SK-N-SH (cell line): ENCODE data around the gene SLC46A1. TPM values are rescaled to one million over a fixed set of nuclear protein-coding genes. Genes with fewer than 3 reads are reported as not detected.

Experiments
- CTCF ChIA-PET: fragments of 300-600, 350-600 bp; formaldehyde crosslinking; extraction: SDS; loops from one replicate; lab custom pipeline; 2021; lab: Yijun Ruan, JAX
- POLR2A ChIA-PET: fragments of 350-600 bp; sonication (Branson Sonifier 250); formaldehyde crosslinking; extraction: SDS; loops from one replicate; lab custom pipeline; 2020; ENCODE audit warnings: antibody characterized with exemption, inconsistent platforms; lab: Yijun Ruan, JAX
- DNase-seq: peaks from one replicate; pipeline ENCODE4 v3.0.0; 2012
- H2AFZ ChIP-seq: fragments of 200-600 bp; sonication (generic); 2 replicates; pipeline ENCODE4 v1.8.1; 2016; ENCODE audit warnings: antibody characterized with exemption, mild to moderate bottlenecking, low read depth
- H3F3A ChIP-seq: fragments of 200-600 bp; sonication (generic); replicated peaks from 2 replicates; pipeline ENCODE3; 2016; ENCODE audit warnings: antibody characterized with exemption, mild to moderate bottlenecking; ENCODE audit not compliant: insufficient read depth
- H3K27ac ChIP-seq, 2 experiments: fragments of 200-500 bp in 1 of 2; fragments of 200-600 bp in 1 of 2; sonication (Bioruptor generic) in 1 of 2; sonication (generic), shearing (Covaris generic) in 1 of 2; 2 replicates each; pipeline versions ENCODE4 v1.5.1 to v1.6.1; 2014 to 2016; ENCODE audit warnings: low read depth in 2 of 2, inconsistent platforms in 1 of 2, low read length in 1 of 2, mild to moderate bottlenecking in 1 of 2, mixed read lengths in 1 of 2
- H3K27me3 ChIP-seq: fragments of 200-600 bp; sonication (generic), shearing (Covaris generic); 2 replicates; pipeline ENCODE4 v1.6.1; 2016; ENCODE audit warnings: mixed run types; ENCODE audit not compliant: insufficient read depth
- H3K36me3 ChIP-seq, 2 experiments: fragments of 200-500 bp in 1 of 2; fragments of 200-600 bp in 1 of 2; sonication (Bioruptor generic) in 1 of 2; sonication (generic) in 1 of 2; replicated peaks in 1 of 2; 2 replicates each; pipeline versions ENCODE3 to v1.5.1; 2014 to 2016; ENCODE audit warnings: low read length in 1 of 2, mild to moderate bottlenecking in 1 of 2; ENCODE audit not compliant: insufficient read depth in 2 of 2, control insufficient read depth in 1 of 2
- H3K4me1 ChIP-seq, 2 experiments: fragments of 200-500 bp in 1 of 2; fragments of 200-600 bp in 1 of 2; sonication (Bioruptor generic) in 1 of 2; sonication (generic), shearing (Covaris generic) in 1 of 2; 2 replicates each; pipeline versions ENCODE4 v1.5.1 to v1.6.1; 2014 to 2016; ENCODE audit warnings: low read depth in 1 of 2, low read length in 1 of 2, mixed run types in 1 of 2; ENCODE audit not compliant: insufficient read depth in 2 of 2, control insufficient read depth in 1 of 2
- H3K4me2 ChIP-seq: fragments of 200-600 bp; sonication (generic), shearing (Covaris generic); 2 replicates; pipeline ENCODE4 v1.6.1; 2017; ENCODE audit warnings: mixed run types
- H3K4me3 ChIP-seq, 2 experiments: fragments of 200-500 bp in 1 of 2; fragments of 200-600 bp in 1 of 2; sonication (Bioruptor generic) in 1 of 2; sonication (generic), shearing (Covaris generic) in 1 of 2; 2 replicates each; pipeline versions ENCODE4 v1.5.1 to v1.8.1; 2014 to 2016; ENCODE audit warnings: low read depth in 2 of 2, inconsistent platforms in 1 of 2, low read length in 1 of 2, mild to moderate bottlenecking in 1 of 2, mixed read lengths in 1 of 2, moderate library complexity in 1 of 2
- H3K79me2 ChIP-seq: fragments of 200-600 bp; sonication (generic); 2 replicates; pipeline ENCODE4 v1.8.1; 2017; ENCODE audit warnings: mild to moderate bottlenecking; ENCODE audit not compliant: insufficient read depth
- H3K9ac ChIP-seq: fragments of 200-600 bp; sonication (generic); 2 replicates; pipeline ENCODE4 v1.6.1; 2017; ENCODE audit warnings: mixed run types
- H3K9me2 ChIP-seq: fragments of 200-600 bp; sonication (generic); 2 replicates; pipeline ENCODE4 v1.6.1; 2017; ENCODE audit warnings: mixed run types
- H3K9me3 ChIP-seq: fragments of 200-600 bp; sonication (generic); 2 replicates; pipeline ENCODE4 v1.6.1; 2017; ENCODE audit warnings: mixed run types, mild to moderate bottlenecking, moderate library complexity
- H4K20me1 ChIP-seq: fragments of 200-600 bp; sonication (generic); 2 replicates; pipeline ENCODE4 v1.6.1; 2017; ENCODE audit warnings: mild to moderate bottlenecking, mixed run types; ENCODE audit not compliant: insufficient read depth
- CHD2 ChIP-seq: fragments of 150-350 bp; IDR thresholded peaks from 2 replicates; pipeline ENCODE4 v1.6.1; 2018; ENCODE audit warnings: low read length; ENCODE audit not compliant: partially characterized antibody
- ELF1 ChIP-seq: IDR thresholded peaks from 2 replicates; pipeline ENCODE4 v1.4.0; 2012
- EP300 ChIP-seq, 2 experiments: IDR thresholded peaks; 2 replicates each; pipeline versions ENCODE4 v1.4.0 to v1.6.1; 2012; ENCODE audit warnings: borderline replicate concordance in 1 of 2, low read depth in 1 of 2, low read length in 1 of 2
- EZH2phosphoT487 ChIP-seq: fragments of 200-600 bp; sonication (generic); IDR thresholded peaks from 2 replicates; pipeline ENCODE4 v1.6.1; 2017; ENCODE audit warnings: low read depth, mixed run types, mild to moderate bottlenecking, antibody characterized with exemption, moderate library complexity, borderline replicate concordance
- FOSL2 ChIP-seq: IDR thresholded peaks from 2 replicates; pipeline ENCODE4 v1.4.0; 2012; ENCODE audit warnings: low read depth, mild to moderate bottlenecking, moderate library complexity, borderline replicate concordance
- FOXJ3 ChIP-seq: sonication (generic); formaldehyde crosslinking; IDR thresholded peaks from 2 replicates; pipeline ENCODE4 v1.5.1; 2020; ENCODE audit warnings: mild to moderate bottlenecking, missing genetic modification reagents
- FOXM1 ChIP-seq: IDR thresholded peaks from 2 replicates; pipeline ENCODE4 v1.4.0; 2012; ENCODE audit warnings: low read depth, mild to moderate bottlenecking
- GATA2 ChIP-seq: sonication (generic); formaldehyde crosslinking; IDR thresholded peaks from 2 replicates; pipeline ENCODE4 v1.5.0; 2020; ENCODE audit warnings: mild to moderate bottlenecking, missing genetic modification reagents
- IRF3 ChIP-seq: fragments of 150-350 bp; IDR thresholded peaks from 2 replicates; pipeline ENCODE4 v1.6.1; 2016; ENCODE audit warnings: mild to moderate bottlenecking, low read depth, low read length
- JUND ChIP-seq: IDR thresholded peaks from 2 replicates; pipeline ENCODE4 v1.4.0; 2012
- MAX ChIP-seq: IDR thresholded peaks from 2 replicates; pipeline ENCODE4 v1.4.0; 2012; ENCODE audit warnings: low read depth
- MEF2A ChIP-seq: IDR thresholded peaks from 2 replicates; pipeline ENCODE4 v1.4.0; 2012; ENCODE audit warnings: low read depth, borderline replicate concordance
- MXI1 ChIP-seq: IDR thresholded peaks from 2 replicates; pipeline ENCODE4 v1.6.1; 2012; ENCODE audit warnings: mild to moderate bottlenecking, low read depth, low read length, improper control_type of control experiment
- NFIC ChIP-seq: IDR thresholded peaks from 2 replicates; pipeline ENCODE4 v1.4.0; 2012; ENCODE audit warnings: borderline replicate concordance
- PBX3 ChIP-seq: IDR thresholded peaks from 2 replicates; pipeline ENCODE4; 2012
- POLR2AphosphoS5 ChIP-seq: IDR thresholded peaks from 2 replicates; pipeline ENCODE4 v1.6.1; 2012; ENCODE audit warnings: low read depth, low read length
- RCOR1 ChIP-seq: fragments of 150-350 bp; IDR thresholded peaks from 2 replicates; pipeline ENCODE4 v1.6.1; 2017; ENCODE audit warnings: antibody characterized with exemption, low read length
- SIN3A ChIP-seq: IDR thresholded peaks from 2 replicates; pipeline ENCODE4 v1.6.1; 2012; ENCODE audit warnings: low read depth, mild to moderate bottlenecking, low read length, moderate library complexity, borderline replicate concordance
- SMC3 ChIP-seq: IDR thresholded peaks from 2 replicates; pipeline ENCODE4 v1.6.1; 2012; ENCODE audit warnings: low read depth, low read length, improper control_type of control experiment
- TCF12 ChIP-seq: IDR thresholded peaks from 2 replicates; pipeline ENCODE4 v1.4.0; 2012
- TEAD4 ChIP-seq: IDR thresholded peaks from 2 replicates; pipeline ENCODE4 v1.4.0; 2012; ENCODE audit warnings: mild to moderate bottlenecking, borderline replicate concordance; ENCODE audit not compliant: insufficient read depth
- WGBS: methylation state at CpG from one replicate; pipeline ENCODE4 v1.1.6; 2017; ENCODE audit warnings: low lambda C conversion rate; 5-methylcytosine and 5-hydroxymethylcytosine counted together
- polyA plus RNA-seq, 3 experiments: library from polyadenylated mRNA; depleted of rRNA; stranded (reverse); fragments of >200 nt; gene quantifications; 2 replicates each; pipeline ENCODE4 v1.2.3, GENCODE V29; 2012
- TF ChIP-seq, protein P1 (sequence below): IDR thresholded peaks from 2 replicates; pipeline ENCODE4 v1.4.0; 2012; ENCODE audit warnings: low read depth, borderline replicate concordance
- TF ChIP-seq, protein P2 (sequence below): fragments of 200-600 bp; sonication (generic); IDR thresholded peaks from 2 replicates; pipeline ENCODE4 v1.6.1; 2017; ENCODE audit warnings: antibody characterized with exemption, mild to moderate bottlenecking, moderate library complexity

Gene SLC46A1
- polyA plus RNA-seq, 1 of the 3 experiments (the other 2 are of a cell fraction) = 4.3 TPM

DNA sequence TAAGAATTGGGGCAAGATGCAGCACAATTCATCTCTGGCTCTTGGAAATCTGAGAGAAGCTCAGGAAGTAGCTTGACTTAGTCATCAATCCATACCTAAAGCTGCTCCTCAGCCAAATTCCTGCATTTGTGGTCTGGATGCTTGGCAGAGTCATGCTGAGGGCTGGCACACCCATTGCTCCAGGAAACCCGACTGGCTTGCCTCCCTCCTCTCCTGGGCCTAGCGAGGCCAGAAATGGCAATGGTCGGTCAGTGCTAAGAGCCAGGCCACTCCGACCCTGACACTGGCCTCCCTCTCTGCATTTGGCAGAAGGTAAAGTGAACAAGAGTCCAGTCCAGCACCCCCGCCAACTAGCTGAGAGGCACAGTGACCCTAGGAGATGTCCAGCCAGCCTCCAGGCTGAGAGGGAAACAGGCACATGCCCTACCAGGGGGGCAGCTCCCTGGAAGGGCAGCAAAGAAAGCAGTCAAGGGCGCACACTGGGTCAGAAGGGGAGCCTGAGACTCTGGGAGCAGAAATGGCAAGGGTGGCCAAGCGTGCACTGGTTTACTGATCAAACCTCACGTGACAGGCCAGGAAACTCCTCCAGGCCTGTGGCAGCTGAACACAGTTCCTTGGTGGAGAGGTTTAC is 58.6 kb downstream of the SLC46A1 start:
- Histone ChIP-seq H3K9me2 (no peaks in the 10 kb centered on the region), H2AFZ (no peak overlapping the region), H3K36me3 (peaks cover 60 to 80% of the 10 kb centered on the region in 2 experiments), H3K9me3 (no peaks in the 10 kb centered on the region), H4K20me1 (no peaks in the 10 kb centered on the region), H3K27ac (peak overlapping the region; percentile 80 to 83), H3K4me2 (peak overlapping the region; percentile 53; the same call in 1 of the 2 replicates), H3K27me3 (no peaks in the 10 kb centered on the region)
- 59% methylated on average over 8 of the region's 8 CpGs for WGBS
- TF ChIP-seq FOSL2 (peak; percentile 89), NFIC (peak; percentile 93), SIN3A (0 out of 2 replicates have a peak, but pooled peaks have one; percentile 33), MXI1 (no peak), FOXM1 (no peak), MAX (peak; percentile 58; the same call in 1 of the 2 replicates), CHD2 (no peak), TEAD4 (peak; percentile 82), SMC3 (no peak; the same call in 1 of the 2 replicates), IRF3 (no peak), EZH2phosphoT487 (no peak), EP300 (IDR thresholded peaks at IDR 0.05; ENCODE audit: borderline replicate concordance in 1 of 2, low read depth in 1 of 2, low read length in 1 of 2) (peak in 1 of 2 experiments; percentile 55; a peak in 1 of 4 replicates), FOXJ3 (no peak), ELF1 (peak; percentile 14; the same call in 1 of the 2 replicates), RCOR1 (no peak), POLR2AphosphoS5 (peak; percentile 72), GATA2 (CRISPR knock-in tag) (no peak), PBX3 (peak; percentile 75), JUND (peak; percentile 69; the same call in 1 of the 2 replicates), TCF12 (peak; percentile 58), MEF2A (no peak)
- TF ChIP-seq, protein P1, sequence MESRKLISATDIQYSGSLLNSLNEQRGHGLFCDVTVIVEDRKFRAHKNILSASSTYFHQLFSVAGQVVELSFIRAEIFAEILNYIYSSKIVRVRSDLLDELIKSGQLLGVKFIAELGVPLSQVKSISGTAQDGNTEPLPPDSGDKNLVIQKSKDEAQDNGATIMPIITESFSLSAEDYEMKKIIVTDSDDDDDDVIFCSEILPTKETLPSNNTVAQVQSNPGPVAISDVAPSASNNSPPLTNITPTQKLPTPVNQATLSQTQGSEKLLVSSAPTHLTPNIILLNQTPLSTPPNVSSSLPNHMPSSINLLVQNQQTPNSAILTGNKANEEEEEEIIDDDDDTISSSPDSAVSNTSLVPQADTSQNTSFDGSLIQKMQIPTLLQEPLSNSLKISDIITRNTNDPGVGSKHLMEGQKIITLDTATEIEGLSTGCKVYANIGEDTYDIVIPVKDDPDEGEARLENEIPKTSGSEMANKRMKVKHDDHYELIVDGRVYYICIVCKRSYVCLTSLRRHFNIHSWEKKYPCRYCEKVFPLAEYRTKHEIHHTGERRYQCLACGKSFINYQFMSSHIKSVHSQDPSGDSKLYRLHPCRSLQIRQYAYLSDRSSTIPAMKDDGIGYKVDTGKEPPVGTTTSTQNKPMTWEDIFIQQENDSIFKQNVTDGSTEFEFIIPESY = no peak
- TF ChIP-seq, protein P2, sequence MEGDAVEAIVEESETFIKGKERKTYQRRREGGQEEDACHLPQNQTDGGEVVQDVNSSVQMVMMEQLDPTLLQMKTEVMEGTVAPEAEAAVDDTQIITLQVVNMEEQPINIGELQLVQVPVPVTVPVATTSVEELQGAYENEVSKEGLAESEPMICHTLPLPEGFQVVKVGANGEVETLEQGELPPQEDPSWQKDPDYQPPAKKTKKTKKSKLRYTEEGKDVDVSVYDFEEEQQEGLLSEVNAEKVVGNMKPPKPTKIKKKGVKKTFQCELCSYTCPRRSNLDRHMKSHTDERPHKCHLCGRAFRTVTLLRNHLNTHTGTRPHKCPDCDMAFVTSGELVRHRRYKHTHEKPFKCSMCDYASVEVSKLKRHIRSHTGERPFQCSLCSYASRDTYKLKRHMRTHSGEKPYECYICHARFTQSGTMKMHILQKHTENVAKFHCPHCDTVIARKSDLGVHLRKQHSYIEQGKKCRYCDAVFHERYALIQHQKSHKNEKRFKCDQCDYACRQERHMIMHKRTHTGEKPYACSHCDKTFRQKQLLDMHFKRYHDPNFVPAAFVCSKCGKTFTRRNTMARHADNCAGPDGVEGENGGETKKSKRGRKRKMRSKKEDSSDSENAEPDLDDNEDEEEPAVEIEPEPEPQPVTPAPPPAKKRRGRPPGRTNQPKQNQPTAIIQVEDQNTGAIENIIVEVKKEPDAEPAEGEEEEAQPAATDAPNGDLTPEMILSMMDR = no peak
- TF ChIP-seq, all 33 proteins: peak for 11
- H3K4me3 ChIP-seq = no peak overlapping the region
- CTCF ChIA-PET = interaction anchor here (1.5 kb wide), 1 partner anchor 10 kb away, joined by 3 read pairs; the partner anchor contains the start of gene POLDIP2
- POLR2A ChIA-PET = interaction anchor here (1.2 to 2.9 kb wide), 4 partner anchors 9 to 12 kb away, joined by 4 to 15 read pairs (median 12); partner anchors contain the start of genes IFT20, POLDIP2 and TNFAIP1
- no peak for DNase-seq
- H3K4me1 ChIP-seq = peaks cover 9 to 23% of the 10 kb centered on the region in 2 experiments
- peak overlapping the region; percentile 47 for H3K9ac ChIP-seq
- H3F3A ChIP-seq = peaks cover 43% of the 10 kb centered on the region
- peaks cover 7% of the 10 kb centered on the region; the same call in 1 of the 2 replicates for H3K79me2 ChIP-seq
